Activated naive CD4-positive, alpha-beta T cell treated with anti-CD3 and anti-CD28 coated beads, Interleukin-2, amount 10 ng/mL, durations not matched to agents 7 days and 5 days (primary cell): ENCODE measurements around the gene CIITA.
"Not testable (repeated sequence)": the region's sequence is repeated elsewhere in the genome, so short reads cannot be mapped to it uniquely, and the experiment has no call there.

Source experiments
- CTCF ChIA-PET: fragments of 350-600 bp; sonication (Branson Sonifier 250); formaldehyde crosslinking; loops from one replicate; lab custom pipeline; 2021; ENCODE audit warnings: antibody characterized with exemption; lab: Charles Lee
- DNase-seq: peaks from one replicate; pipeline ENCODE4 v3.0.0-alpha.2; 2020
- H3K27ac Mint-ChIP-seq: one replicate; pipeline ENCODE4 v1.8.0; 2021; ENCODE audit warnings: mild to moderate bottlenecking, moderate library complexity, mixed read lengths
- H3K27me3 Mint-ChIP-seq: one replicate; pipeline ENCODE4 v1.8.0; 2021; ENCODE audit warnings: mild to moderate bottlenecking, mixed read lengths
- H3K36me3 Mint-ChIP-seq: one replicate; pipeline ENCODE4 v1.8.0; 2021; ENCODE audit warnings: mixed read lengths
- H3K4me1 Mint-ChIP-seq: one replicate; pipeline ENCODE4 v1.8.0; 2021; ENCODE audit warnings: mixed read lengths
- H3K4me3 Mint-ChIP-seq: one replicate; pipeline ENCODE4 v1.8.0; 2021; ENCODE audit warnings: mild to moderate bottlenecking, moderate library complexity, mixed read lengths
- H3K9me3 Mint-ChIP-seq: one replicate; pipeline ENCODE4 v1.8.0; 2021; ENCODE audit warnings: mixed read lengths

Gene CIITA

GRCh38 chr16:10964891-10965326, 87.9 kb downstream of the CIITA start:
- H3K27ac Mint-ChIP-seq, result peak overlapping the region; percentile 90

GRCh38 chr16:10965440-10966061, 88.5 kb downstream of the CIITA start:
- H3K36me3 Mint-ChIP-seq, result peaks cover 61% of the 10 kb centered on the region
- H3K9me3 Mint-ChIP-seq, result peaks cover 6% of the 10 kb centered on the region
- peak overlapping the region; percentile 90 for H3K27ac Mint-ChIP-seq
- CTCF ChIA-PET, result interaction anchor here (0.8 to 4.5 kb wide), 18 partner anchors 11 to 750 kb away, joined by 3 to 68 read pairs (median 11); partner anchors contain the start of gene SOCS1
- H3K4me3 Mint-ChIP-seq, result no peak overlapping the region
- H3K27me3 Mint-ChIP-seq, result no peaks in the 10 kb centered on the region
- DNase-seq, result no peak
- H3K4me1 Mint-ChIP-seq, result peaks cover 78% of the 10 kb centered on the region

More at GRCh38 chr16:10964891-10965326, 87.9 kb downstream of the CIITA start:
- H3K9me3 Mint-ChIP-seq, result peaks cover 6% of the 10 kb centered on the region
- peaks cover 73% of the 10 kb centered on the region for H3K4me1 Mint-ChIP-seq
- peaks cover 59% of the 10 kb centered on the region for H3K36me3 Mint-ChIP-seq
- H3K27me3 Mint-ChIP-seq, result no peaks in the 10 kb centered on the region
- CTCF ChIA-PET, result interaction anchor here (0.6 to 4.5 kb wide), 29 partner anchors 8 to 751 kb away, joined by 3 to 68 read pairs (median 6); partner anchors contain the start of gene SOCS1
- peak; percentile 71 for DNase-seq
- no peak overlapping the region for H3K4me3 Mint-ChIP-seq

GRCh38 chr16:10966129-10966528, 89.1 kb downstream of the CIITA start:
- H3K4me1 Mint-ChIP-seq, result peaks cover 80% of the 10 kb centered on the region
- CTCF ChIA-PET, result interaction anchor here (0.5 to 4.2 kb wide), 5 partner anchors 29 to 405 kb away, joined by 3 to 57 read pairs (median 3); partner anchors contain the start of gene SOCS1
- H3K27me3 Mint-ChIP-seq, result no peaks in the 10 kb centered on the region
- H3K36me3 Mint-ChIP-seq, result peaks cover 61% of the 10 kb centered on the region
- no peak overlapping the region for H3K4me3 Mint-ChIP-seq
- H3K9me3 Mint-ChIP-seq, result peaks cover 6% of the 10 kb centered on the region
- peak overlapping the region; percentile 90 for H3K27ac Mint-ChIP-seq
- DNase-seq, result no peak

- CTCF ChIA-PET, result interaction anchor here (0.5 to 3.8 kb wide), 3 partner anchors 28 to 439 kb away, joined by 3 to 57 read pairs (median 3); partner anchors contain the start of gene SOCS1
- Mint-ChIP-seq H3K36me3 (peaks cover 62% of the 10 kb centered on the region), H3K4me1 (peaks cover 85% of the 10 kb centered on the region), H3K27ac (peak overlapping the region; percentile 66)
- H3K9me3 Mint-ChIP-seq, DNase-seq, H3K27me3 Mint-ChIP-seq, H3K4me3 Mint-ChIP-seq: not testable (repeated sequence)
Measured at GRCh38 chr16:10966559-10966958, 89.6 kb downstream of the CIITA start.

DNA sequence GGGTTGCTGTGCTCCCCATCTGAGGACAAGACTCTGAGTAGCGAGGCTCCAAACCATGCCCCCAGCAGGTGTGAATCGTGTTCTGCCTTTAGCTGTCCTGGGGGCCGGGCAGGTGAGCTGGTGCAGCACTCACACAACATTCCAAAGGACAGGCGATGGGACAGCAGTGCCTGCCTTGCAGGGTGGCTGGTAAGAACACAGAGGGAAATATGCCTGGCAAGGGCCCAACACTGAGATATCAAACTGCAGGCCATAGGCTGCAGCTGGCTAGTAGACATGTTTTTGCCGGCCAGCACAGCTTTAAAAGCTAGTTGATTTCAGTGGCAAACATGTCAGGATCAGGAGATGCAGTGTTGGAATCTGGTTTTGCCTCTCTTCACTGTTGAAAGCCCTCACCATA, 91.0 kb downstream of the CIITA start:
- no peak for DNase-seq
- peaks cover 52% of the 10 kb centered on the region for H3K36me3 Mint-ChIP-seq
- peaks cover 89% of the 10 kb centered on the region for H3K4me1 Mint-ChIP-seq
- no peak overlapping the region for H3K27ac Mint-ChIP-seq
- H3K27me3 Mint-ChIP-seq, result no peaks in the 10 kb centered on the region
- H3K9me3 Mint-ChIP-seq, result peaks cover 3% of the 10 kb centered on the region
- CTCF ChIA-PET, result interaction anchor here (0.7 to 7.3 kb wide), 9 partner anchors 9 to 437 kb away, joined by 3 to 95 read pairs (median 4); partner anchors contain the start of gene SOCS1
- H3K4me3 Mint-ChIP-seq, result no peak overlapping the region

DNA sequence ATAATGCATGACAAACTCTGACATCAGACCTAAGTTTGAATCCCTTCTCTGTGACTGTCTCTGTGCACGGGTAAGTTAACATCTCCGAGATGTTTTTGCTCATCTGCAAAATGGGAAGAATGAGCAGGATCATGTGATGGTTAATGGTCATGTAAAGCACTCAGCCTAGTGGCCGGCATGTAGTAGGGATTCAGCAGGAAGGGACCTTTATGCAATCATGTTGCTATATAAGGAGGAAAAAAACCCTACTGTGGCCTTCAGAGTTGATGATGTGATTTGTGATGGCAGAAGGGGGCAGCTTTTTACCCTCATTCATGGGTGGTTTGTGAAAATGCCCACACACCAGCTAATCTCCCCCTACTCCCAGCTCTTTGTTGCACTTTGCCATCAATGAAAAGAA, 91.5 kb downstream of the CIITA start:
- Mint-ChIP-seq H3K27me3 (no peaks in the 10 kb centered on the region), H3K27ac (no peak overlapping the region), H3K36me3 (peaks cover 53% of the 10 kb centered on the region), H3K4me1 (peaks cover 89% of the 10 kb centered on the region), H3K4me3 (no peak overlapping the region), H3K9me3 (no peaks in the 10 kb centered on the region)
- CTCF ChIA-PET, result interaction anchor here (0.7 to 7.3 kb wide), 8 partner anchors 15 to 437 kb away, joined by 3 to 95 read pairs (median 4); partner anchors contain the start of gene SOCS1
- no peak for DNase-seq

DNA sequence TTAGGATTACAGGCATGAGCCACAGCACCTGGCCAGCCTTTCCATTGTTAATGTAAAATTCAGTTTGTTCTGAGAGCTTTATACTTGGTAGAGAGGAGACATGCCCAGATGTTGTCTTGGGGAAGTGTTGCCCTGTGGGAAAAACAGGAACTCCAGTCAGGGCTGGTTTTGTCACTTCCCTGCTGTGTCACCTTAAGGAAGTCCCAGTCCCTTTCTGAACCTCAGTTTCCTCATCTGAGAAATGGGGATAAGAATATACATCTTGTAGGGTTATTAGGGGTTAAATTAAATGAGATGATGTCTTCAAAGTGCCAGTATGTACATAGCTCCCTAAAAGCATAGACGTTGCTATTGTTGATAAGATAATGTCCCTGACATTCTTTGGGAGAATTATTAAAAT, 92.6 kb downstream of the CIITA start:
- H3K27ac Mint-ChIP-seq, result no peak overlapping the region
- H3K4me3 Mint-ChIP-seq, result no peak overlapping the region
- DNase-seq, result no peak
- peaks cover 86% of the 10 kb centered on the region for H3K4me1 Mint-ChIP-seq
- CTCF ChIA-PET, result interaction anchor here (2.2 to 7.3 kb wide), 3 partner anchors 14 to 402 kb away, joined by 10 to 95 read pairs (median 21); partner anchors contain the start of gene SOCS1
- H3K9me3 Mint-ChIP-seq, result no peaks in the 10 kb centered on the region
- peaks cover 48% of the 10 kb centered on the region for H3K36me3 Mint-ChIP-seq
- no peaks in the 10 kb centered on the region for H3K27me3 Mint-ChIP-seq

- Mint-ChIP-seq H3K36me3 (peaks cover 51% of the 10 kb centered on the region), H3K27me3 (no peaks in the 10 kb centered on the region), H3K27ac (no peak overlapping the region), H3K4me1 (peaks cover 86% of the 10 kb centered on the region), H3K9me3 (no peaks in the 10 kb centered on the region), H3K4me3 (no peak overlapping the region)
- DNase-seq, result no peak
- CTCF ChIA-PET, result interaction anchor here (1.3 to 7.3 kb wide), 4 partner anchors 14 to 402 kb away, joined by 3 to 95 read pairs (median 16); partner anchors contain the start of gene SOCS1
Measured at GRCh38 chr16:10970065-10970464, 93.1 kb downstream of the CIITA start.

DNA sequence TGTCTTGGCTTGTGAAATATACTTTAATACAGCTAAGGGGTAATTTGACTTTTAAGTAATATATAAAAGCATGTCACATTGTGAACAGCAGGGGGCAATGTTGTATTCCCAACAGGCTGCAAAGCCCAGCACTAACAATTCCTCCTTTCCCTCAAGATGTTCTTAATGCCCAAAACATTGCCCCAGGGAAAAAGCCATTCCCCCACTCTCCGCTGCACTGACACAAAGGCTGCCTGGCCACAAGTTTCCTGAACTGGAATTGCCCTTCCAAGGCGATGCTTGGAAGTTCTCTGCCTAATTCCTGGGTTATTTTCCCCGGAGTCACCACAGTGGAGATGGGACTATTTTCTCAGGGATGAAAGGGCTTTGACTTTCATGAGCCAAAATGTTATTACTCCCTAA, 94.6 kb downstream of the CIITA start:
- H3K27ac Mint-ChIP-seq, result peak overlapping the region; percentile 35
- H3K4me1 Mint-ChIP-seq, result peaks cover 77% of the 10 kb centered on the region

DNA sequence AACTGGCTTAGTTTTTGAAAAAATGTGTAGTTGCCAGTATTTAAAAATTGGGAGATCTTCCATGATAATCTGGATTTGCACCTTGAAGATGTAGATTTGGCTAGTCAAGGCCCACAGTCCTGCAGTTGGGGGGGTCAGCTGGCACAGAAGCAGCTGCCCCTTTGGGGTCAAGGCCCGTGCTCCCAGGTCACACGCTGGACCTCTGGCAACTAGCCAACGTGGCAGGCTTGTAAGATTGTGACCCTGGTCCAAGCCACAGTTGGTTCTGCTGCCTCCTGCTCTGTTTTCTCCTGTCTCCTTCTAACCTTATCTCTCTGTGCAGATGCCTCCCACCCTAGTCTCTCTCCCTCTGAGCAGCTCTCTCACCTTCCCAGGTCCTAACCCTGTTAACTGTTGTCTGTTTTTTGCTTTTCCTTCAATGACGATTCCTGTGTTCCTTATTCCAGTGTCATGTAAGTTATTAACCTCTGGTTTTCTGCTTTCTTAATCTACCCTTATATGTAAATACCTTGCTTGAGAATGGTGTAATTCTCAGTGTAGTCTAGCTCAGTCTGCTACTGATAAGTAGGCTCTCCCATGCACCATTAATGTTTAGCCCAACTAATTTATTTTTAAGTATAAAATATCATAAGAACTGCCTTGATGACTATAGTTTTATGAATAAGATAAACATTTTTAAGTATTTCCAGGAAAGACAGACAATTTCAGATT, 95.3 kb downstream of the CIITA start:
- Mint-ChIP-seq H3K27me3 (no peaks in the 10 kb centered on the region), H3K27ac (peak overlapping the region; percentile 82), H3K4me1 (peaks cover 77% of the 10 kb centered on the region), H3K36me3 (peaks cover 42% of the 10 kb centered on the region), H3K9me3 (no peaks in the 10 kb centered on the region), H3K4me3 (peak overlapping the region; percentile 11)
- DNase-seq, result no peak
- CTCF ChIA-PET, result interaction anchor here (0.9 to 7.3 kb wide), 16 partner anchors 8 to 433 kb away, joined by 3 to 95 read pairs (median 3); partner anchors contain the start of gene SOCS1

More for the DNA sequence above, 94.6 kb downstream of the CIITA start:
- peak; percentile 51 for DNase-seq
- no peaks in the 10 kb centered on the region for H3K9me3 Mint-ChIP-seq
- H3K36me3 Mint-ChIP-seq, result peaks cover 42% of the 10 kb centered on the region
- CTCF ChIA-PET, result interaction anchor here (0.7 to 7.3 kb wide), 24 partner anchors 9 to 1097 kb away, joined by 3 to 95 read pairs (median 4); partner anchors contain the start of gene SOCS1
- no peak overlapping the region for H3K4me3 Mint-ChIP-seq
- H3K27me3 Mint-ChIP-seq, result no peaks in the 10 kb centered on the region

DNA sequence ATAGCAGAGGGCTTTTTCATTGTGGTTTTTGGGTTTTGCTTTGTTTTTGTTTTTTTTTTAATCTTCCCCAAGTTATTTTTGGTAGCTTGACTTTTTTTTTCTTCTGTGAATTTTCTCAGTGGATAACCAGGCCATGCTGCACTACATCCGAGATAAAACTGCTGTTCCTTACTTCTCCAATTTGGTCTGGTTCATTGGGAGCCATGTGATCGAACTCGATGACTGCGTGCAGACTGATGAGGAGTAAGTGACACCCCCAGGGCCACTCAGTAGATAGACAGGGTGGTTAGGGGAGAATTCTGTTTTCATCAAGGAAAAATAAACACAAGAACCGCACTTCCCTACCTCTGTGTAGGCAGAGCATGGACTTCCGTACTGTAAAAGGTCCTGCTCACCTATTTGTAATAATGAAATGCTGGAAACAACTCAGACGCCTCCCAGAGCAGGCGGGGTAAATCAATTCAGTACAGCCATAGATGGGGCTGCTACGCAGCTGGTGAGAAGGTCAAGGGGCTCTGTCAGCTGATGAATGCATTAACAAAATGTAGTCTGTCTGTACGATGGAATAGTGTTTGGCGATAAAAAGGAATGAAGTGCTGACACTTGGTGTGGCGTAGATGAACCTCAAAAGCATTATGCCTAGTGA, 95.9 kb downstream of the CIITA start:
- Mint-ChIP-seq H3K4me3 (peak overlapping the region; percentile 58), H3K27me3 (no peaks in the 10 kb centered on the region), H3K36me3 (peaks cover 49% of the 10 kb centered on the region), H3K9me3 (no peaks in the 10 kb centered on the region), H3K4me1 (peaks cover 81% of the 10 kb centered on the region), H3K27ac (peak overlapping the region; percentile 82)
- CTCF ChIA-PET, result interaction anchor here (0.9 to 7.3 kb wide), 13 partner anchors 9 to 433 kb away, joined by 3 to 95 read pairs (median 3); partner anchors contain the start of gene SOCS1
- no peak for DNase-seq

GRCh38 chr16:10976634-10977033, 99.6 kb downstream of the CIITA start:
- Mint-ChIP-seq H3K27me3 (no peaks in the 10 kb centered on the region), H3K4me1 (peaks cover 72% of the 10 kb centered on the region), H3K27ac (peak overlapping the region; percentile 74), H3K9me3 (no peaks in the 10 kb centered on the region), H3K36me3 (peaks cover 60% of the 10 kb centered on the region), H3K4me3 (no peak overlapping the region)
- CTCF ChIA-PET, result interaction anchor here (1.7 kb wide), 1 partner anchor 280 kb away, joined by 7 read pairs; the partner anchor contains the start of gene SOCS1
- no peak for DNase-seq

- Mint-ChIP-seq H3K9me3 (no peaks in the 10 kb centered on the region), H3K4me3 (no peak overlapping the region), H3K27ac (peak overlapping the region; percentile 74), H3K36me3 (peaks cover 69% of the 10 kb centered on the region), H3K4me1 (peaks cover 72% of the 10 kb centered on the region), H3K27me3 (no peaks in the 10 kb centered on the region)
- CTCF ChIA-PET, result no interaction called here
- no peak for DNase-seq
Measured at GRCh38 chr16:10978124-10978523, 101.1 kb downstream of the CIITA start.
